T47D (cell line): ENCODE data around the gene ABI3.

Experiments used
- DNase-seq, 2 experiments: peaks; one replicate each; pipeline versions ENCODE4 v3.0.0 to v3.0.0-alpha.2; 2011 to 2012; ENCODE audit warnings: low read depth in 1 of 2, low spot score in 1 of 2
- JUND ChIP-seq: IDR thresholded peaks from 2 replicates; pipeline ENCODE4 v1.6.1; 2012; ENCODE audit warnings: low read depth
- in situ Hi-C: cut with HindIII; loops from 2 replicates; pipeline ENCODE4 v1.10.0; 2016; ENCODE audit warnings: low sequenced_read_pairs, low pct_unique_long_range_greater_than_20kb

The ABI3 gene

GRCh38 chr17:49187301-49187700, 23.2 kb upstream of the ABI3 start:
- DNase-seq: no peak
- in situ Hi-C loops: no loop called here
- TF ChIP-seq JUND: no peak

GRCh38 chr17:49190932-49191331, 19.6 kb upstream of the ABI3 start:
- no peak for TF ChIP-seq JUND
- in situ Hi-C loops: no loop called here
- DNase-seq: no peak

- no peak for DNase-seq
- in situ Hi-C loops: no loop called here
These were observed 19.0 kb upstream of the ABI3 start for GRCh38 chr17:49191409-49191916.

DNA sequence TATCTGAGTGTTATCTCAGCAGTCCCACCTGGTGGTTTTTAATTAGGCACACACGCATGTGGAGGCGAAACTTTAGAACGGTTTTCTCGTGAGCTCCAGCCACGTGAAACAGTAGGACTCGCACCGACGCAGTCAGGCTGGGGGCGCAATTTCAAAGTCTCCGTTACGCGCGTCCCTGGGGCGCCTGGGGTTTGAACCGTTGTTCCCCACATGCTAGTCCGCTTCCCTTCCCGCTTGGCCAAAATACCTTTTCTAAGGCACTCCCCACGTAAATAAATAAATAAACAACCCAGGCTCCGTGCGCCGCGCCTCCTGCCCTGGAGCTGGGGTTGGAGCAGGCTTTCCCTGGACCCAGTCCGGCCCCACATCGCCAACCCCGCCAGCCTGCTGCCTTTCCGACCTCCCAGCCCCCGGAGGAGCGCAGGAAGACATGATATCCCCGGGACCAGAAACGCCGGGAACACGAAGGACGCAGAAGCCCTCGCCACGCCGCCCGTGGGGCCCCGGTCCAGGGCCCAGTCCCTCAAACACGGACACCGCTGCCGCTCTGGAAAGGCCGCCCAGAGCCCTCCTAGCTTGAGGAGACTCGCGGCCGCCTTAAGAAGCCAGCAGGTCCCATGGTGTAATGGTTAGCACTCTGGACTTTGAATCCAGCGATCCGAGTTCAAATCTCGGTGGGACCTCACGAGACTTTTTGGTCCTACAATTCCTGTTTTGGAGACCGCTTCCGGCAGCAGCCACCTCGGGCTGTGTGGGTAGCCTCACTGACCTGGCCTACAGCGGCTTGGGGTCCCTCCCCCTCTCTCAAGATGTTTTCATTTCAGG, 18.4 kb upstream of the ABI3 start:
- DNase-seq: peak in 1 of 2 experiments; percentile 92
- in situ Hi-C loops: no loop called here
- no peak for TF ChIP-seq JUND

More at GRCh38 chr17:49191409-49191916, 19.0 kb upstream of the ABI3 start:
- no peak for TF ChIP-seq JUND

DNA sequence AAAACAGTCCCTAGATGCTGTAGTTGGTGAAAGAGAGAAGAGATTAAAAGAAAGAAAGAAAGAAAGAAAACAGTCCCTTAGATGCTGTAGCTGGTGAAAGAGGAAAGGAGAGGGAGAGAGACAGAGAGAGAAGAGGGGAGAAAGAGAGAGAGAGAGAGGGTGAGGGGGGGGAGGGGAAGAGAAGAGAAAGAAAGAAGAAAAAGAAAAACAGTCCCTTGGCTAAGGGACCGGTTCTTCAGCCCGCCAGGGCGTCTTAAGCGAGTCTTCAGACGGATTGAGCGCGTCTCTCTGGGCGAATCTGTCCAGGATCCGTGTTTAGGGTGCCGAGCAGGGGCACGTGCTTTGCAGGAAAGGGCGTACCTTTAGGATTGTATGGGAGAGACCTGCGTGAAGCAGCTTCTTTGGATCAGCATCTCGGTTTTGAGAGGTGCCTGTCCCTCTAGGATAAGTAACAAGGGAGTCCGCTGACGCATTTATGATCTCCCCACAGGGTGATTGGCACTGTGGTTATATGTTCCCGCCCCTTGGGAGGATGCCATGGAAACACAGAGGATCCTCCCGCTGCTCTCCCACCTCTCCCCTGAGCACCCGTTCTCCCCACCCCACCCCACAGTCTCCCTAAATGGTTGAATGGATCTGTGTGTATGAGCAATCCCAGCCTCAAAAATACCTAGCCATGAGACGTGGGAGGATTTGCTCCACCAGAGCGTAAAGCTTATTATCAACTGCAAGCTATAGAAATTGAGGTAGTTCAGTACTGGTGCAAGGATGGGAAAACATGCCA, 16.8 kb upstream of the ABI3 start:
- DNase-seq: peak in 1 of 2 experiments; percentile 69
- in situ Hi-C loops: no loop called here
- TF ChIP-seq JUND: no peak

GRCh38 chr17:49194297-49194607, 16.3 kb upstream of the ABI3 start:
- no peak for DNase-seq
- TF ChIP-seq JUND: no peak
- in situ Hi-C loops: no loop called here

- no peak for TF ChIP-seq JUND
- in situ Hi-C loops: no loop called here
- no peak for DNase-seq
These were observed 14.8 kb upstream of the ABI3 start for GRCh38 chr17:49195751-49196150.

GRCh38 chr17:49196520-49196919, 14.0 kb upstream of the ABI3 start:
- in situ Hi-C loops: no loop called here
- no peak for TF ChIP-seq JUND
- no peak for DNase-seq

DNA sequence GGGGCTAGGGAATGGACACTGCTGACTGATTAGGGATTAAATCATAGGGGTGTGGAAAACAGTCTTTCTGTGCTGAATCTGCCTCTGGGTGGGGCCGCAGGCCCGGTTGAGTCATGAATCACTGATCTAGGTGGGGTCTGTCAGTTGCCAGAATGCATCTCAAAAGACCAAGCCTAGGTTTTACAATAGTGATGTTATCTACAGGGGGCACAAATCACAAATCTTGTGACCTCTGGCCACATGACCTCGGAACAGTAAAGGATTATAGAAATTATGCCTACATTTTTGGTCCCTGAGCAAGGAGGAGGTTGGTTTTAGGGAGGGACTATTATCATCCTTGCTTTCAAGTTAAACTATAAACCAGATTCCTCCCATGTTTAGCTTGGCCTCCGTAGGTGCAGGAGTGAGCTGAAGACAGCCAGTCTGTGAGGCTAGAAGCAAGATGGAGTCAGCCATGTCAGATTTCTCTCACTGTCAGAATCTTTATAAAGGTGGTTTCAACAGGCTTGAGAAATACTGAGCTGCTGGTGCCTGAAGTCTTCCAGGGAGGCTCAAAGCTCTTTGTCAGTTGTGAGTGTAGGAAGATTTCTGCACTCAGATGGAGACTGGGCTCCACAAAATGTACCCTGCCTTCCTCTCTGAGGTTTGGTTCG, 13.0 kb upstream of the ABI3 start:
- in situ Hi-C loops: no loop called here
- no peak for TF ChIP-seq JUND
- no peak for DNase-seq

DNA sequence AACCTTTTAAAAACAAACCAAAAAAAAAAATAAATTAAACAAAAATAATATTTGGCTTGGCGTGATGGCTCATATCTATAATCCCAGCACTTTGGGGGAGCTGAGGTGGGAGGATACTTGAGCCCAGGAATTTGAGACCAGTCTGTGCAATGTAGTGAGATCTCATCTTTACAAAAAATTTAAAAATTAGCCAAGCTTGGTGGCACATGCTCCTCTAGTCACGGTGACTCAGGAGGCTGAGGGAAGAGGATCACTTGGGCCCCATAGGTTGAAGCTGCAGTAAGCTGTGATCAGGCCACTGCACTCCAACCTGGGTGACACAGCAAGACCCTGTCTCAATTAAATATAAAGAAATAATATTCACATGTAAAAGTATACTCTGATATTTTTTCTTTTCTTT, 12.3 kb upstream of the ABI3 start:
- no peak for TF ChIP-seq JUND
- in situ Hi-C loops: no loop called here
- no peak for DNase-seq

DNA sequence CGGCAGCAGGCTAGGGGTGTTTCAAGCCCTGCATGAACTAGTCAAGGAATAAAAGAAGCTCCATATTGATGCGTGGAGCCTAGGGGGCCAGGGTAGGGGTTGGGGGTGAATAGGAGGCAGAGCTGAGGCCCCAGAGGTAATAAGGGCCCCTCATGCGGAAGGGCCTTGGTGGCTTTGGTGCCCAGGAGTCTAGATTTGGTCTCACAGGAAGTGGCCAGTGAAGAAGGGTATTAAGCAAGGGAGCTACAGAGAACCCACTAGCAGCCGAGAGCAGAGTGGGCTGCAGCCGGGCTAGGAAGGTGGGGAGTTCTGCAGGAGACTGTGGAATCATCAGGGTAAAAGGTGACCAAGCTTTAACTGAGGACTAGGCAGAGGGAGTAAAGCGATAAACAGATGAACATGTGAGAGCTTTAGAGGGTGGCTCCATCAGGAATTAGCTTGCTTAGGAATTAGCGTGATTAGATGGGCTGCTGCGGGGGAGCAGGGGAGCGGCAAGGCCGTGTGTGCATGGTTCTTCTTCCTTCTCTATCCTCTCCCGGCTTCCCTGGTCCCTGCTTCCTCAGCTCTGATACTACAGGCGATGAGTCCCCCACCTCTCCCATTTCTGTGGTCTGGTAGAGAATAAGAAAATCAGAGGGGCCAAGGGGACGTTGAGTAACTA, 10.0 kb upstream of the ABI3 start:
- no peak for TF ChIP-seq JUND
- in situ Hi-C loops: no loop called here
- DNase-seq: no peak

DNA sequence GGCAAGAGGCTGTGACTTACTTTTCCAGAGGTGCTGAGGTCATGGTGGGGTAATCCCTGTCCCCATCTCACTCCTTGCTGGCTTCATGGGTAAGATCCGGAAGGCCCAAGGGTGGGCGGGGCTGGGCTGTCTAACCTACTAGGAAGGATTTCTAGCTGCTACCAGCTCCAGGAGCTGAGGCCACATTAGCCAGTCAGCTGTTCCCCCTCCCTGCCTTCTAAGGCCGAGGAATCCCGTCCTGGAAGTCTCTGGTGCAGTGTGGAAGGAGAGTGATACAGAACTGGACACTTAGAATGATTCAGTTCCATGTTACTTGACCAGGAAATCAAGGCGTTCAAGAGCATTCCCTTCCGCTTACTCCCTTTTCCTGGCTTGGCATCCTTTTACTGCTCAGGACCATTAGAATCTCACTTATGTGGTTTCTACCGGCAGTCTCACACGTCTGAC, 9.0 kb upstream of the ABI3 start:
- no peak for DNase-seq
- no peak for TF ChIP-seq JUND
- in situ Hi-C loops: no loop called here
